PC-9 (cell line): ENCODE data around the gene PARG.

Experiments used
- CTCF ChIP-seq: fragments of 200-600 bp; sonication (generic); conservative IDR thresholded peaks from 2 replicates; pipeline ENCODE4 v1.6.1; 2017; ENCODE audit warnings: mixed run types, antibody characterized with exemption, mild to moderate bottlenecking, moderate library complexity
- EZH2 ChIP-seq: fragments of 200-600 bp; sonication (generic); IDR thresholded peaks from 2 replicates; pipeline ENCODE4 v1.8.0; 2017; ENCODE audit warnings: antibody characterized with exemption, low read depth

- no peak for TF ChIP-seq CTCF
- no peak for TF ChIP-seq EZH2
Observed at GRCh38 chr10:49768329-49768728, 173.5 kb downstream of the PARG start.
